Spinal cord (tissue), 10 donors: ENCODE data around the gene AMPH. TPM values are rescaled to one million over a fixed set of nuclear protein-coding genes. Genes with fewer than 3 reads are reported as not detected.

Experiments
- DNase-seq, 6 donors: peaks; one replicate each; pipeline versions ENCODE4 v3.0.0 to v3.0.0-alpha.2; 2013 to 2015; ENCODE audit warnings: low spot score in 6 of 6, low read depth in 4 of 6
- H3K27ac ChIP-seq: one replicate; pipeline ENCODE4 v1.5.1; 2013; ENCODE audit warnings: low read depth, low read length, control low read depth
- H3K27me3 ChIP-seq: one replicate; pipeline ENCODE4 v1.6.1; 2013; ENCODE audit warnings: low read length; ENCODE audit not compliant: control insufficient read depth, insufficient read depth
- H3K36me3 ChIP-seq: one replicate; pipeline ENCODE4 v1.6.1; 2013; ENCODE audit warnings: low read length; ENCODE audit not compliant: control insufficient read depth, insufficient read depth
- H3K4me1 ChIP-seq: one replicate; pipeline ENCODE4 v1.6.1; 2013; ENCODE audit warnings: low read length; ENCODE audit not compliant: control insufficient read depth, insufficient read depth
- H3K4me3 ChIP-seq: one replicate; pipeline ENCODE4 v1.5.1; 2013; ENCODE audit warnings: low read depth, low read length, control low read depth
- H3K9me3 ChIP-seq: one replicate; pipeline ENCODE4 v1.6.1; 2013; ENCODE audit warnings: low read length; ENCODE audit not compliant: control insufficient read depth, insufficient read depth
- WGBS: methylation state at CpG from one replicate; pipeline ENCODE4 v1.1.5; 2013; ENCODE audit warnings: missing lambda C conversion rate; ENCODE audit not compliant: insufficient coverage; 5-methylcytosine and 5-hydroxymethylcytosine counted together
- polyA plus RNA-seq, 2 donors: library from polyadenylated mRNA; unstranded; fragments of 120-200 nt; gene quantifications; one replicate each; pipeline ENCODE4 v1.2.1, GENCODE V29; 2013; ENCODE audit not compliant: insufficient read length in 2 of 2
- total RNA-seq, 2 donors: library from RNA; depleted of rRNA in 1 of 2; stranded (reverse); fragments of 120-200 nt in 1 of 2; fragments of >200 nt in 1 of 2; gene quantifications; one replicate each; pipeline versions ENCODE4 v1.2.3 to v1.2.4, GENCODE V29; 2013 to 2014
- donor health status: healthy.

Gene AMPH
- total and polyA plus RNA-seq, 4 donors = 37.3 to 116 (median 95.3) TPM

DNA sequence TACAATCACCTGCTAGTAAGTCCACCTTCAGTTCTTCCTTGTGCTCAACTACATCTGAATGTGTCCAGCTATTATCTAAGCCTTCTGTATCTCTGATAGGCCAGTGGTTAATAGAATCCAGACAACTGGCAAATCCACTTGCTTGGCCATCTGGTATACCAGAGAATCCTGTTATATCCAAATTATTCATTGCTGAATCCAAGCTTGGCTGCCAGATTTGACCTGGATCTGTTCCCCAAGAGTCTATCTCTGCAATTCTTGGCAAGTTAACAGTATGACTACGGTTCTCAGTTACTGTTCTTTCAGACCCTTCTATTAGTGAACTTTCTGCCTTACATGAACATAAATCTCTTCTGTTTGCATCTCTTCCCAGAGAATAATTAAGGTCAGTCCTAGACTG, 203.1 kb downstream of the AMPH start:
- no peaks in the 10 kb centered on the region for H3K27me3 ChIP-seq
- DNase-seq = peak in 1 of 6 donors; percentile 89
- H3K4me1 ChIP-seq = no peaks in the 10 kb centered on the region
- H3K36me3 ChIP-seq = peaks cover 4% of the 10 kb centered on the region
- no peak overlapping the region for H3K27ac ChIP-seq
- H3K9me3 ChIP-seq = no peaks in the 10 kb centered on the region
- 50% methylated on average over 1 of the region's 1 CpG for WGBS
- no peak overlapping the region for H3K4me3 ChIP-seq

- DNase-seq = no peak
- Histone ChIP-seq H3K4me1 (no peaks in the 10 kb centered on the region), H3K27me3 (no peaks in the 10 kb centered on the region), H3K9me3 (no peaks in the 10 kb centered on the region), H3K36me3 (peaks cover 3% of the 10 kb centered on the region), H3K4me3 (no peak overlapping the region), H3K27ac (no peak overlapping the region)
- 84% methylated on average over 2 of the region's 4 CpGs for WGBS
These were observed 203.8 kb downstream of the AMPH start for GRCh38 chr7:38427279-38427955.

GRCh38 chr7:38425509-38425908, 205.7 kb downstream of the AMPH start:
- no peak for DNase-seq
- H3K27ac ChIP-seq = no peak overlapping the region
- no peaks in the 10 kb centered on the region for H3K4me1 ChIP-seq
- H3K9me3 ChIP-seq = no peaks in the 10 kb centered on the region
- H3K36me3 ChIP-seq = peaks cover 3% of the 10 kb centered on the region
- no CpG with 5 or more reads among the region's 2 CpGs for WGBS
- no peaks in the 10 kb centered on the region for H3K27me3 ChIP-seq
- no peak overlapping the region for H3K4me3 ChIP-seq

DNA sequence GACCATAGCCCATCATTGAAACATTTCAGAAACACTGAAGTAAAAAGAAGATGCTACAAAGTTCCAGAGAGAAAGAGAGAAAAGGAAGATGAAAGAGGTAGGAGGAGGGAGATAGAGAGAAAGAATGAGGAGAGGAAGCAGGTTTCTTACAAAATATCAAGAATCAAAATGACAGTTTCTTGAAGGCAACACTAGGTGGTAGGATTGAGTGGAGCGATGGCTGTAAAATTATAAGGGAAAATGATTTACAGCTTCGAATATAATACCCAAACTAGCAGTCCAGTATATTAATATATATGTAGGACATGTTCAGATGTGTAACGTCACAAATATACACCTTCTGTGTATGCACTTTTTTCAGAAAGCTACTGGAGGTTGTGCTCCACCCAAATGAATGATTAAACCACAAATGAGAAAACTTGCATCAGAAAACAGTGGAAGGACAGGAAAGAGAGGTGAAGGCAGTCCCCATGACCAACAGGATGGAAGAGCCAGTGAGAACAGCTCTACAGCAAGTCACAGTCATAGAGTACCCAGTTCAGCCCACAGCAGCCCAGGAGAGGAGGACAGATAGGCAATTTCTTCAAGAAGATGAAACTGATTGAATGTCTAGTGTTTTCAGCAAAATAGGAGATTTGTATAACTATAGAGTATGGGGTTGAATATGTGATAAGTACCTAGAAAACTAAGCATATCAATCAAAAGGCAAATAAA, 206.3 kb downstream of the AMPH start:
- Histone ChIP-seq H3K36me3 (peaks cover 3% of the 10 kb centered on the region), H3K9me3 (no peaks in the 10 kb centered on the region), H3K27me3 (no peaks in the 10 kb centered on the region), H3K4me3 (no peak overlapping the region), H3K4me1 (no peaks in the 10 kb centered on the region), H3K27ac (no peak overlapping the region)
- no CpG with 5 or more reads among the region's 3 CpGs for WGBS
- no peak for DNase-seq

GRCh38 chr7:38413784-38414183, 217.4 kb downstream of the AMPH start:
- no peak overlapping the region for H3K27ac ChIP-seq
- H3K4me1 ChIP-seq = peaks cover 4% of the 10 kb centered on the region
- DNase-seq = no peak
- no peak overlapping the region for H3K4me3 ChIP-seq
- no peaks in the 10 kb centered on the region for H3K9me3 ChIP-seq
- no peaks in the 10 kb centered on the region for H3K36me3 ChIP-seq
- WGBS = 96% methylated on average over 3 of the region's 3 CpGs
- H3K27me3 ChIP-seq = no peaks in the 10 kb centered on the region

GRCh38 chr7:38411404-38411803, 219.8 kb downstream of the AMPH start:
- Histone ChIP-seq H3K27ac (no peak overlapping the region), H3K27me3 (no peaks in the 10 kb centered on the region), H3K4me1 (peaks cover 4% of the 10 kb centered on the region), H3K36me3 (no peaks in the 10 kb centered on the region), H3K9me3 (no peaks in the 10 kb centered on the region), H3K4me3 (no peak overlapping the region)
- WGBS = no CpG with 5 or more reads among the region's 1 CpG
- no peak for DNase-seq

GRCh38 chr7:38410056-38410455, 221.1 kb downstream of the AMPH start:
- Histone ChIP-seq H3K4me3 (no peak overlapping the region), H3K4me1 (peaks cover 4% of the 10 kb centered on the region), H3K36me3 (no peaks in the 10 kb centered on the region), H3K27me3 (no peaks in the 10 kb centered on the region), H3K9me3 (no peaks in the 10 kb centered on the region), H3K27ac (no peak overlapping the region)
- WGBS = 68% methylated on average over 2 of the region's 2 CpGs
- peak in 2 of 6 donors; percentile 24 to 58 for DNase-seq

- 90% methylated on average over 2 of the region's 6 CpGs for WGBS
These were observed 221.6 kb downstream of the AMPH start for GRCh38 chr7:38409531-38409930.

DNA sequence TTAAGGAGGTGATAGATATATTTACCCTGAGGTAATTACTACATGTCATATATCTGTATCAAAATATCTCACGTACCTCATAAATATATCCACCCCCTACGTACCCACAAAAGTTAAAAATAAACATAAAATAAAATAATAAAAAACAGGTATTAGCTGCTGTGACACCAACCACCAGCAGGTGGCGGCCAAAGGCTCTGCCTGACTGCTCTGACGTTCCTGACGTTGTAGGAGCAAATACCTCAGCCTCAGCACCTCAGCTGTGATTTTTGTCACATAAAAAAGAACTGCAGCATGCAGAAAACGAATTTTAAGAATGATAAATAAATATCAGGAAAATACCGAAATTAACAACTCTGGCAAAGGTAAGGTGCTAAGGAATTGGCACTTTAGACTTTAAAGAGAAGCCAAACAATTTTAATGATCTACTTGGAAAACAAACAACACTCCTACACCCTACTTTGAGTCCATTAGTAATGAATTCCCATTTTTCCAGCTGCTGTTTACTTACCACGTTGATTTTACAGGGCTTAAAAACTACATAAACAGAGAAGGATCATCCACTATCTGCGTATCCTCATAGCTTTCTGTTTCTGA, 232.3 kb downstream of the AMPH start:
- Histone ChIP-seq H3K27me3 (no peaks in the 10 kb centered on the region), H3K4me1 (no peaks in the 10 kb centered on the region), H3K4me3 (no peak overlapping the region), H3K27ac (no peak overlapping the region), H3K9me3 (no peaks in the 10 kb centered on the region), H3K36me3 (no peaks in the 10 kb centered on the region)
- 41% methylated on average over 2 of the region's 9 CpGs for WGBS
- peak in 5 of 6 donors; percentile 15 to 85 (median 39) for DNase-seq

More at GRCh38 chr7:38409531-38409930, 221.6 kb downstream of the AMPH start:
- Histone ChIP-seq H3K4me3 (no peak overlapping the region), H3K4me1 (peaks cover 4% of the 10 kb centered on the region), H3K36me3 (no peaks in the 10 kb centered on the region), H3K9me3 (no peaks in the 10 kb centered on the region), H3K27ac (no peak overlapping the region), H3K27me3 (no peaks in the 10 kb centered on the region)
- peak in 3 of 6 donors; percentile 12 to 86 (median 50) for DNase-seq
